Small intestine (tissue), 7 donors: ENCODE results near the gene C2orf74. TPM values are rescaled to one million over a fixed set of nuclear protein-coding genes. Genes with fewer than 3 reads are reported as not detected.
"Not testable (repeated sequence)": the region's sequence is repeated elsewhere in the genome, so short reads cannot be mapped to it uniquely, and the experiment has no call there.

ENCODE experiments used
- DNase-seq, 2 donors: peaks; one replicate each; pipeline versions ENCODE4 v3.0.0 to v3.0.0-alpha.2; 2013
- FAIRE-seq: peaks from 2 replicates; lab custom pipeline; 2012; peaks lifted over from hg19 to GRCh38; lab: Jason Lieb, UNC
- H3K27ac ChIP-seq, 3 donors: one replicate each; pipeline ENCODE4 v1.5.1; 2013; ENCODE audit warnings: low read length in 2 of 3, mild to moderate bottlenecking in 2 of 3, control low read depth in 1 of 3, inconsistent platforms in 1 of 3, low read depth in 1 of 3, moderate library complexity in 1 of 3
- H3K27me3 ChIP-seq, 3 donors: one replicate each; pipeline ENCODE4 v1.6.1; 2013; ENCODE audit warnings: low read length in 3 of 3, inconsistent platforms in 1 of 3; ENCODE audit not compliant: control insufficient read depth in 3 of 3, insufficient read depth in 3 of 3
- H3K36me3 ChIP-seq, 3 donors: one replicate each; pipeline ENCODE4 v1.6.1; 2013; ENCODE audit warnings: low read length in 3 of 3, inconsistent platforms in 1 of 3, low read depth in 1 of 3, mild to moderate bottlenecking in 1 of 3, moderate library complexity in 1 of 3; ENCODE audit not compliant: control insufficient read depth in 3 of 3, insufficient read depth in 2 of 3
- H3K4me1 ChIP-seq, 3 donors: one replicate each; pipeline ENCODE4 v1.6.1; 2013; ENCODE audit warnings: low read length in 2 of 3, inconsistent platforms in 1 of 3, low read depth in 1 of 3, mild to moderate bottlenecking in 1 of 3, moderate library complexity in 1 of 3; ENCODE audit not compliant: control insufficient read depth in 3 of 3, insufficient read depth in 2 of 3
- H3K4me3 ChIP-seq, 3 donors: one replicate each; pipeline ENCODE4 v1.5.1; 2013; ENCODE audit warnings: low read length in 3 of 3, control low read depth in 1 of 3, inconsistent platforms in 1 of 3, low read depth in 1 of 3, mild to moderate bottlenecking in 1 of 3, moderate library complexity in 1 of 3
- H3K9me3 ChIP-seq, 2 donors: one replicate each; pipeline ENCODE4 v1.6.1; 2013; ENCODE audit warnings: low read depth in 1 of 2, low read length in 1 of 2; ENCODE audit not compliant: control insufficient read depth in 2 of 2, insufficient read depth in 1 of 2
- WGBS, 3 donors: extraction: QIAGEN DNeasy Blood & Tissue Kit; methylation state at CpG; one replicate each; pipeline ENCODE4 v1.1.7; 2013; 5-methylcytosine and 5-hydroxymethylcytosine counted together
- polyA plus RNA-seq, 4 donors: library from polyadenylated mRNA; stranded (reverse) in 3 of 4; unstranded in 1 of 4; fragments of 200-250 nt in 3 of 4; fragments of 120-200 nt in 1 of 4; gene quantifications; one replicate each; pipeline versions ENCODE4 v1.2.1 to v1.2.3, GENCODE V29; 2013
- donor health status: healthy with polysubstance abuse.
- donor health status: control.
- donor health status: control.
- donor health status: Bipolar disorder and iron deficiency.
- donor health status: healthy.

C2orf74 gene
- polyA plus RNA-seq, 4 donors: 2.2 to 21.6 (median 7.5) TPM

DNA sequence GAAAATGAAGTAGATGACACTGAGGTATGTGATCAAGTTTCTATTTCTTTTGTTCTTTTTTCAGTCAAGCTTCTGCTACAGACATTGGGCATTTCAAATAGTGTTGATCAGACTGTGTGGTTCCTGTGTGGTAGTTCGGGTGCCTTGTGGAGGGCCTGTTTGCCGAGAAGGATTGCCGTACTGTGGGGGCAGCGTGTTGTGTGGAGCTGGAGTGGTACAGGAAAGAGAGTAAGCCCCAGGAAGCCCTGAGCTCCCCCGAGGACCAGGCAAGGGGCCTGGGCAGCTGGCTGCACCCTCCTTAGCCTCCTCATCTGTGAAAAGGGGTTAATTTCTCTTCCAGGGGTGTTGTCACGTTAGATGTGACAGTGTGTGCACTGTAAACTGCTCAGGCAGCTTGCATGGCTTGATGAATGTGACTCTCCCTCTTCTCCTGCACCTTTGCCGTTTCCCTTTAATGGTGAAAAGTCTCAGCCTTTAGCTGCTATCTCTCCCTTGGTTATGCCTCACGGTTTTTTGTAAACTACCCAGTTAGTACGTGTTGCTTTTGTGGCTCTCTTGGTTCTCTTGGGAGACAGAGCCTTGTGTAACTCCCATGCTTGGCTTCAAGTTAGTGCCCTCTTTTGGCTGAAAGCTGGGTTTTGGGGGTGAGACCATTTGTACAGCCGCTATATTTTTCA lies 19.5 kb downstream of the C2orf74 start:
- Histone ChIP-seq H3K4me1 (peaks cover 5 to 22% (median 16%) of the 10 kb centered on the region in 3 donors), H3K36me3 (peaks cover 11 to 48% (median 33%) of the 10 kb centered on the region in 3 donors), H3K27ac (no peak overlapping the region), H3K9me3 (no peaks in the 10 kb centered on the region), H3K4me3 (no peak overlapping the region), H3K27me3 (no peaks in the 10 kb centered on the region)
- FAIRE-seq (no peak), DNase-seq (no peak)
- WGBS, 3 donors: 72 to 79% (median 74%) methylated on average over 10 of the region's 10 CpGs

DNA sequence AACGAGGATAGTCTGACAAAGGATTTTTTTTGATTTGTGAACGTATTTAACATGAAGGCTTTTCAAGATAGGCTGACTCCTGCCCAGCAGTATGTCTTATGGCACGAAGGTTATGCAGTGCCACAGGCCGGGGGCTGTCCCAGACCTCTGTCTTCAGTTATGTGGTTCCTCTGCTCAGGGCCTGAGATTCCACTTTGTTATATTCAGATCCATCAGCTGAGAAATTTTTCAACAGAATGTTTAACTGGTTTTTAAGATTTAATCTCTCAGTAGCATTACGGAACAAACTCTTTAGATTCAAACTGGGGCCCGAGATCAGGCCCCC lies 20.0 kb downstream of the C2orf74 start:
- whole genome bisulfite sequencing, 3 donors: 78 to 84% (median 80%) methylated on average over 6 of the region's 6 CpGs
- Histone ChIP-seq H3K36me3 (peaks cover 11 to 48% (median 36%) of the 10 kb centered on the region in 3 donors), H3K9me3 (no peaks in the 10 kb centered on the region), H3K4me1 (peaks cover 5 to 22% (median 16%) of the 10 kb centered on the region in 3 donors), H3K27ac (no peak overlapping the region), H3K27me3 (no peaks in the 10 kb centered on the region), H3K4me3 (no peak overlapping the region)
- no peak for DNase-seq
- no peak for FAIRE-seq

DNA sequence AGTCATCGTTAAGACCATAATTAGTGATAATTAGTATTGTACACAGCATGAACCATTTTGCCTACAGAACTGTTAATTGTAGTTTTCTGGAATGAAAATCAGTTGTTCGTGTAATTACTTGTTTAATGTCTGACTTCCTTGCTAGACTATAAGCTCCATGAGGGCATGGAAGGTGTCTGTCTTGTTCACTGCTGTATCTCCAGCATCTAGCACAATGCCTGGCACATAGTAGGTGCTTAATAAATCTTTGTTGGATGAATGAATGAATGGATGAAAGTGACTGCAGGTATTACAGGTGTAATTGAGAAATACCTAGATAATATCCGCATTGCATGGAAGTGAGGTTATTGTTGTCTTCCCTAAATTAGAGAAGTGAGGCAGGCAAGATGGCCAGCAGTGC lies 21.8 kb downstream of the C2orf74 start:
- Histone ChIP-seq H3K27ac (no peak overlapping the region), H3K36me3 (peaks cover 19 to 52% (median 39%) of the 10 kb centered on the region in 3 donors), H3K9me3 (no peaks in the 10 kb centered on the region), H3K27me3 (no peaks in the 10 kb centered on the region), H3K4me3 (no peak overlapping the region), H3K4me1 (peaks cover 2 to 16% (median 13%) of the 10 kb centered on the region in 3 donors)
- WGBS, 3 donors: 96 to 98% (median 97%) methylated on average over 3 of the region's 3 CpGs
- FAIRE-seq (no peak), DNase-seq (no peak)

DNA sequence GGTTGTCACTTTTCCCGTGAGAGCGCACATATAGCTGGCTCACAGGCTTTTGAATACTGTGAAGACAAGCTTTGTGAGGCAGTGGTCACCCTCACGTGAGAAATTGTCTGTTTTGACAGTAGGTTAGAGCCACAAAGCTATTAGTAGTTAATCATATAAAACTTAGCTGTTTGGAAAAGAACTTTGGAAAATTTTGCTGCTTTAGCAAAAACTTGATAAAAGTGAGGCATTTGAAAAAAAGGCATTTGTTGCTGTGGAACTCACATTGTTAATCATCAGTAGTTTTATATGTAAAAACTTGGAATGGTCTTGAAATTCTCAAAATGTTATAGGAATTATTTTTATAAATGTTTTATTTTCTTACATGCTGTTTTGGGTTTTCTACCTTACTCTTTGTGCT lies 22.3 kb downstream of the C2orf74 start:
- Histone ChIP-seq H3K4me3 (no peak overlapping the region), H3K9me3 (no peaks in the 10 kb centered on the region), H3K27me3 (no peaks in the 10 kb centered on the region), H3K27ac (no peak overlapping the region), H3K36me3 (peaks cover 20 to 50% (median 41%) of the 10 kb centered on the region in 3 donors), H3K4me1 (peaks cover under 1 to 12% (median 8%) of the 10 kb centered on the region in 3 donors)
- DNase-seq: no peak
- no peak for FAIRE-seq
- WGBS, 3 donors: 93 to 98% (median 95%) methylated on average over 3 of the region's 3 CpGs

DNA sequence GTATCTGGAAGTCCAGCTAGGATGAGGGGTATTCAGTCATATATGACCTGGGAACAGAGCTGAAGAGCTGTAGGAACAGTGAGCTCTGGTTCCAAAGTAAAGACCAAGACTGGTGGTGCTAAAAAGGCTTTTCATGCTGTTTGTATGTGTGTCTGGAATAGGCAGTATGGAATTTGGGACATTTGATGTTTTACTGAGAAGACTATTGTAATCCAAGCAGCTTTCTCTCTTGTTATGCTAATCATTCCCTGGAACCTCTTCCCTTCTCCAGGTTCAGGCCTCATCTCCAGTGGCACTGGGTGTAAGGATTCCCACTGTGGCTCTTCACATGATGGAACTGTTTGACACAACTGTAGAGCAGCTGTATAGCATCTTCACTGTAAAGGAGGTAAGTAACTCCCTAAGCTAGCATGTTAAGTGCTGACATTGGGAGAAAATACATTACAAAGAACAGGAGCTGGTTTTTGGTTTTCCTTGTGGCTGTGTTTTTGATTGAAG lies 23.3 kb downstream of the C2orf74 start:
- FAIRE-seq (no peak), DNase-seq (no peak)
- H3K27ac ChIP-seq: no peak overlapping the region
- H3K4me3 ChIP-seq: no peak overlapping the region
- H3K27me3 ChIP-seq: no peaks in the 10 kb centered on the region
- no peaks in the 10 kb centered on the region for H3K9me3 ChIP-seq
- H3K36me3 ChIP-seq: peaks cover 20 to 45% (median 42%) of the 10 kb centered on the region in 3 donors
- H3K4me1 ChIP-seq: peaks cover 0 to 5% (median under 1%) of the 10 kb centered on the region in 3 donors

DNA sequence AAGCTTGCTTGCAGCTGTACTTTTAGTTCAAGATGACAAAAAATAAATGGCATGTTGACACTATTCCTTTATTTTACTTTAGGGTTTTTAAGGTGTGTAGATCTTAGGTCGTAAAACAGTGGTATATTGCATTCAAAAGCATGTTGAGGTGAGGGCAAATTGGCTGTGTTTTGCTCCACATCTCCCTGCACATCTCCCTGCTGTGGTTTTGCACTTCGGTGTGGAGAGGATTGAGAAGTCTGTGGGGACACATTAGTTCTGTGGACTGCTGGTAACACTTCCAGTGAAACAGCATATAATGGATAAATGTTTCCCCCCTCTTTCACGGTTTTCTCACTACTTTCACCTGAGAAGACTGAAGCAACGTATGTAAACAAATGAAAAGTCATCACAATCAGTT lies 25.1 kb downstream of the C2orf74 start:
- WGBS, 3 donors: 75 to 83% (median 76%) methylated on average over 4 of the region's 4 CpGs
- Histone ChIP-seq H3K36me3 (peaks cover 16 to 36% (median 31%) of the 10 kb centered on the region in 3 donors), H3K9me3 (no peaks in the 10 kb centered on the region), H3K27ac (no peak overlapping the region), H3K4me1 (no peaks in the 10 kb centered on the region), H3K27me3 (no peaks in the 10 kb centered on the region), H3K4me3 (no peak overlapping the region)
- no peak for FAIRE-seq
- DNase-seq: no peak

DNA sequence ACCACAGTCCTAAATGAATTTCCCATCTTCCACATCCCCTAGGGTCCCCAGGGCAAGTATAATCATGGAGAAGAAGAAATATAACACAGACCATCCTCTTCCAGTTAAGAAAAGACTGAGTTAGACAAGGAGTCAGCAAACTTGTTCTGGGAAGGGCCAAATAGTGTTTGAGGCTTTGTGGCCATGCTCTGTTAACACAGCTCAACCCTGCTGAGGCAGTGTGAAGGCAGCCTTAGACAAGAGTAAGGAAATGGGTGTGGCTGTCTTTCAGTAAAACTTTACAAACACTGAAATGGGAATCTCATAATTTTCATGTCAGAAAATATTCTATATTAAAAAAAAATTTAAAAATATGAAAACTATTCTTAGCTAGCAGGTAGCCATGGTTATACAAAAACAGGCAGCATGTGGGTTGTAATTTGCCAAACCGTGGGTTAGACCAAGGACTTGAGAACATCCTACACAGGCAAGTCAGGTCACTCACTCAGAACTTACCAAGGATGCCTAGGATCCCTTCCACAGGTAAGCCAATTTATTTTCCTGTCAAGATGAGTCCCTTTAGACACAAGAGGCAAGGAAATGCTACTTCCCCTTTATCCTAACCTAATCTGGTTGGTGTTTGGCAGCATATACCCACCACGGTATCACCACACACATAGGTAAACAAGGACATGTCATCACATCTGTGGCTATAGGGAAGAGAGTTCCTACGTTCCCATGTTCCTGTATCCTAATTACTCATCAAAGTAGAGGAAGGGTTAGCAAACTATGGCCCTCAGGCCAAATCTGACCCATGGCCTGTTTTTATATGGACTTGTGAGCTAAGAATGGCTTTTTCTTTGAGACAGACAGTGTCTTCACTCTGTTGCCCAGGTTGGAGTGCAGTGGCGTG lies 31.9 kb downstream of the C2orf74 start:
- Histone ChIP-seq H3K4me1 (no peaks in the 10 kb centered on the region), H3K4me3 (peak overlapping the region in 1 of 3 donors; percentile 7), H3K27ac (no peak overlapping the region), H3K9me3 (no peaks in the 10 kb centered on the region), H3K36me3 (peaks cover under 1 to 29% (median 5%) of the 10 kb centered on the region in 3 donors), H3K27me3 (no peaks in the 10 kb centered on the region)
- FAIRE-seq: no peak
- WGBS, 3 donors: 80 to 86% (median 81%) methylated on average over 4 of the region's 4 CpGs
- no peak for DNase-seq

DNA sequence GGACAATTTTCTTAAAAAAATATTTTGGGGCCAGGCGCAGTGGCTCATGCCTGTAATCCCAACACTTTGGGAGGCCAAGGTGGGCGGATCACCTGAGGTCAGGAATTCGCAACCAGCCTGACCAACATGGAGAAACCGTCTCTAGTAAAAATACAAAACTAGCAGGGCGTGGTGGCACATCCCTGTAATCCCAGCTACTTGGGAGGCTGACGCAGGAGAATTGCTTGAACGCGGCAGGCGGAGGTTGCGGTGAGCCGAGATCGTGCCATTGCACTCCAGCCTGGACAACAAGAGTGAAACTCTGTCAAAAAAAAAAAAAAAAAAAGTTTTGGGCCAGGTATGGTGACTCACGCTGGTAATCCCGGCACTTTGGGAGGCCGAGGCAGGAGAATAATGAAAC lies 32.7 kb downstream of the C2orf74 start:
- H3K27ac ChIP-seq, H3K9me3 ChIP-seq, FAIRE-seq, DNase-seq, H3K4me3 ChIP-seq, H3K4me1 ChIP-seq, H3K27me3 ChIP-seq: not testable (repeated sequence)
- 93 to 97% (median 96%) methylated on average over 15 of the region's 15 CpGs for WGBS, 3 donors
- peaks cover 0 to 29% (median 5%) of the 10 kb centered on the region in 3 donors for H3K36me3 ChIP-seq
